Ovary (tissue), 9 donors: ENCODE measurements around the gene COL24A1. TPM values are rescaled to one million over a fixed set of nuclear protein-coding genes. Genes with fewer than 3 reads are reported as not detected.

ENCODE experiments used
- DNase-seq, 5 donors: peaks; one replicate each; pipeline ENCODE4 v3.0.0-alpha.2; 2019 to 2020
- H3K27ac ChIP-seq, 2 donors: fragments of 200-600 bp; one replicate each; pipeline versions ENCODE4 v1.5.1 to v1.8.0; 2019 to 2022
- H3K27me3 ChIP-seq: fragments of 200-600 bp; one replicate; pipeline ENCODE4 v1.8.0; 2022
- H3K36me3 ChIP-seq: fragments of 200-600 bp; sonication (generic); one replicate; pipeline ENCODE4 v1.5.1; 2019
- H3K4me1 ChIP-seq: one replicate; pipeline ENCODE4 v1.8.1; 2013; ENCODE audit warnings: mild to moderate bottlenecking, moderate library complexity; ENCODE audit not compliant: insufficient read depth
- H3K4me3 ChIP-seq: fragments of 200-600 bp; sonication (generic); one replicate; pipeline ENCODE4 v1.5.1; 2017
- H3K9me3 ChIP-seq, 2 donors: fragments of 200-600 bp in 1 of 2; sonication (generic) in 1 of 2; one replicate each; pipeline versions ENCODE4 v1.5.1 to v1.8.1; 2013 to 2019; ENCODE audit warnings: mild to moderate bottlenecking in 1 of 2, moderate library complexity in 1 of 2
- CTCF ChIP-seq, 3 donors: fragments of 450-650 bp in 2 of 3; fragments of 200-600 bp in 1 of 3; IDR thresholded peaks; one replicate each; pipeline versions ENCODE4 v1.5.1 to v1.8.0; 2016 to 2022; ENCODE audit warnings: antibody characterized with exemption in 3 of 3, mild to moderate bottlenecking in 1 of 3
- EP300 ChIP-seq: sonication (generic); formaldehyde crosslinking; IDR thresholded peaks from one replicate; pipeline ENCODE4 v1.6.1; 2017; ENCODE audit warnings: antibody characterized with exemption
- POLR2A ChIP-seq: fragments of 450-650 bp; IDR thresholded peaks from one replicate; pipeline ENCODE4 v1.6.1; 2017; ENCODE audit warnings: antibody characterized with exemption, mild to moderate bottlenecking, moderate library complexity
- WGBS, 3 donors: extraction: QIAGEN DNeasy Blood & Tissue Kit in 1 of 3; methylation state at CpG; one replicate each; pipeline versions ENCODE4 v1.1.5 to v1.1.7; 2013 to 2017; 5-methylcytosine and 5-hydroxymethylcytosine counted together
- intact Hi-C, 4 donors: fragments of 100-400 bp; cut with DNase I; formaldehyde crosslinking; loops; one replicate each; pipeline versions ENCODE4 v1.11.0 to v1.15.1; 2022 to 2023
- polyA plus RNA-seq, 2 donors: library from polyadenylated mRNA; stranded (reverse); fragments of 200-250 nt in 1 of 2; fragments of 350-450 nt in 1 of 2; fragmentation: Illumina TruSeq in 1 of 2; extraction: RNeasy Lipid Tissue Mini Kit (QIAGEN cat#74804) in 1 of 2; gene quantifications; one replicate each; pipeline ENCODE4 v1.2.3, GENCODE V29; 2013 to 2014
- total RNA-seq, 7 donors: library from RNA; depleted of rRNA in 2 of 7; stranded (reverse); fragments of >200 nt in 2 of 7; fragmentation: NEBNext Ultra II Directional in 3 of 7; extraction: Animal tissue kit (Norgen Biotek cat#: 25700) in 3 of 7; gene quantifications; one replicate each; pipeline versions ENCODE4 v1.1.0 to v1.2.4, GENCODE V29; 2016 to 2023
- donor health status: DM: no; HTN: no; CAD: no; lungs with moderate emphysema.
- donor health status: DM: no; HTN: no; CAD: no.
- donor health status: Bipolar disorder and iron deficiency.
- donor health status: DM: yes; HTN: yes; CAD: no.
- donor health status: DM: no; HTN: no; CAD: no.
- donor health status: DM: yes; HTN: yes; CAD: no.

COL24A1 gene
- total and polyA plus RNA-seq, 9 donors = 0.31 to 5.8 (median 0.74) TPM

GRCh38 chr1:86063721-86064120, 92.9 kb downstream of the COL24A1 start:
- DNase-seq = no peak
- WGBS, 3 donors = 90 to 91% (median 90%) methylated on average over 1 of the region's 1 CpG
- no peaks in the 10 kb centered on the region for H3K36me3 ChIP-seq
- no peaks in the 10 kb centered on the region for H3K27me3 ChIP-seq
- H3K27ac ChIP-seq = no peak overlapping the region
- no peaks in the 10 kb centered on the region for H3K4me1 ChIP-seq
- no peaks in the 10 kb centered on the region for H3K9me3 ChIP-seq
- no peak overlapping the region for H3K4me3 ChIP-seq
- intact Hi-C loops = no loop called here
- no peak for TF ChIP-seq CTCF (IDR thresholded peaks at IDR 0.05)
- no peak for TF ChIP-seq EP300
- no peak for TF ChIP-seq POLR2A

GRCh38 chr1:86062453-86062852, 94.1 kb downstream of the COL24A1 start:
- no peaks in the 10 kb centered on the region for H3K36me3 ChIP-seq
- H3K27ac ChIP-seq = no peak overlapping the region
- 44 to 51% (median 47%) methylated on average over 3 of the region's 3 CpGs for WGBS, 3 donors
- no peaks in the 10 kb centered on the region for H3K27me3 ChIP-seq
- TF ChIP-seq CTCF (IDR thresholded peaks at IDR 0.05) = no peak
- no peak for TF ChIP-seq POLR2A
- no peak for TF ChIP-seq EP300
- H3K9me3 ChIP-seq = no peaks in the 10 kb centered on the region
- no peak for DNase-seq
- H3K4me1 ChIP-seq = no peaks in the 10 kb centered on the region
- intact Hi-C loops = no loop called here
- H3K4me3 ChIP-seq = no peak overlapping the region

GRCh38 chr1:86061551-86061990, 95.0 kb downstream of the COL24A1 start:
- TF ChIP-seq POLR2A (no peak), EP300 (no peak), CTCF (IDR thresholded peaks at IDR 0.05) (no peak)
- 44 to 56% (median 50%) methylated on average over 2 of the region's 2 CpGs for WGBS, 3 donors
- H3K9me3 ChIP-seq = no peaks in the 10 kb centered on the region
- H3K27me3 ChIP-seq = no peaks in the 10 kb centered on the region
- no peak overlapping the region for H3K4me3 ChIP-seq
- no peak overlapping the region for H3K27ac ChIP-seq
- no peak for DNase-seq
- intact Hi-C loops = no loop called here
- H3K4me1 ChIP-seq = no peaks in the 10 kb centered on the region
- no peaks in the 10 kb centered on the region for H3K36me3 ChIP-seq

GRCh38 chr1:86054396-86054795, 102.2 kb downstream of the COL24A1 start:
- WGBS, 3 donors = 94 to 98% (median 97%) methylated on average over 2 of the region's 2 CpGs
- no peaks in the 10 kb centered on the region for H3K27me3 ChIP-seq
- no peaks in the 10 kb centered on the region for H3K4me1 ChIP-seq
- H3K27ac ChIP-seq = no peak overlapping the region
- no peak for DNase-seq
- H3K4me3 ChIP-seq = no peak overlapping the region
- H3K9me3 ChIP-seq = no peaks in the 10 kb centered on the region
- intact Hi-C loops = no loop called here
- no peaks in the 10 kb centered on the region for H3K36me3 ChIP-seq
- TF ChIP-seq CTCF (IDR thresholded peaks at IDR 0.05) (no peak), EP300 (no peak), POLR2A (no peak)
